ENCODE measurements around the gene MTMR11. TPM values are rescaled to one million over a fixed set of nuclear protein-coding genes. Genes with fewer than 3 reads are reported as not detected.

The MTMR11 gene
- total RNA-seq, 2 experiments from 2014 or later = 0.49 to 0.70 TPM

- H3K4me1 Mint-ChIP-seq (ENCODE audit: low read depth) = peaks cover 21% of the 10 kb centered on the region
- H3K27me3 Mint-ChIP-seq = no peaks in the 10 kb centered on the region
- H3K27me3 ChIP-seq (ENCODE audit: control insufficient read depth in 1 of 2, insufficient read depth in 2 of 2, low read length in 2 of 2) = no peaks in the 10 kb centered on the region
- no peak overlapping the region for H3K27ac ChIP-seq (ENCODE audit: low read depth in 1 of 2, low read length in 2 of 2)
- peaks cover 34% of the 10 kb centered on the region for H3K36me3 Mint-ChIP-seq (ENCODE audit: low read depth)
- peak; percentile 58 for ATAC-seq (ENCODE audit: poor library complexity)
- H3K9me3 Mint-ChIP-seq = no peaks in the 10 kb centered on the region
- no peak overlapping the region for H3K4me3 Mint-ChIP-seq
- no peaks in the 10 kb centered on the region for H3K9me3 ChIP-seq (ENCODE audit: control insufficient read depth in 1 of 2, insufficient read depth in 1 of 2, low read length in 2 of 2)
- peak in 2 of 14 experiments; percentile 11 to 45 for DNase-seq
- peak overlapping the region; percentile 35 for H3K27ac Mint-ChIP-seq
- TF ChIP-seq CTCF (IDR thresholded peaks at IDR 0.05) = no peak
- intact Hi-C loops (cut with DNase I, micrococcal nuclease) = no loop called here
- no peak overlapping the region for H3K4me3 ChIP-seq (ENCODE audit: low read length)
- H3K36me3 ChIP-seq (ENCODE audit: insufficient read depth, low read length) = peaks cover 31% of the 10 kb centered on the region
- H3K4me1 ChIP-seq (ENCODE audit: insufficient read depth, low read length) = peaks cover 3% of the 10 kb centered on the region
- ChIA-PET POLR2A (interaction anchor here (0.6 to 1.2 kb wide), 2 partner anchors 78 to 808 kb away, joined by 3 to 4 read pairs; a partner anchor contains a TSS), CTCF (no interaction called here)
Measured at GRCh38 chr1:149965440-149965839, 28.8 kb upstream of the MTMR11 start.

- no peaks in the 10 kb centered on the region for H3K9me3 Mint-ChIP-seq
- intact Hi-C loops (cut with DNase I, micrococcal nuclease) = loop anchor here (5.0 kb wide), 1 partner anchor 204 kb away; no protein-coding TSS in a partner anchor
- H3K4me3 Mint-ChIP-seq = no peak overlapping the region
- TF ChIP-seq CTCF (IDR thresholded peaks at IDR 0.05) = no peak
- Histone ChIP-seq H3K4me3 (ENCODE audit: low read length) (no peak overlapping the region), H3K27me3 (ENCODE audit: control insufficient read depth in 1 of 2, insufficient read depth in 2 of 2, low read length in 2 of 2) (no peaks in the 10 kb centered on the region), H3K4me1 (ENCODE audit: insufficient read depth, low read length) (peaks cover 3% of the 10 kb centered on the region), H3K9me3 (ENCODE audit: control insufficient read depth in 1 of 2, insufficient read depth in 1 of 2, low read length in 2 of 2) (no peaks in the 10 kb centered on the region), H3K36me3 (ENCODE audit: insufficient read depth, low read length) (peaks cover 29% of the 10 kb centered on the region), H3K27ac (ENCODE audit: low read depth in 1 of 2, low read length in 2 of 2) (no peak overlapping the region)
- DNase-seq (no peak), ATAC-seq (ENCODE audit: poor library complexity) (no peak)
- H3K4me1 Mint-ChIP-seq (ENCODE audit: low read depth) = peaks cover 21% of the 10 kb centered on the region
- POLR2A ChIA-PET = no interaction called here
- CTCF ChIA-PET = no interaction called here
- no peaks in the 10 kb centered on the region for H3K27me3 Mint-ChIP-seq
- H3K36me3 Mint-ChIP-seq (ENCODE audit: low read depth) = peaks cover 44% of the 10 kb centered on the region
- no peak overlapping the region for H3K27ac Mint-ChIP-seq
Measured at GRCh38 chr1:149963358-149963757, 26.7 kb upstream of the MTMR11 start.

- H3K27ac ChIP-seq (ENCODE audit: low read depth in 1 of 2, low read length in 2 of 2) = no peak overlapping the region
- ATAC-seq (ENCODE audit: poor library complexity) = no peak
- H3K36me3 ChIP-seq (ENCODE audit: insufficient read depth, low read length) = peaks cover 29% of the 10 kb centered on the region
- peaks cover 41% of the 10 kb centered on the region for H3K36me3 Mint-ChIP-seq (ENCODE audit: low read depth)
- no peaks in the 10 kb centered on the region for H3K9me3 ChIP-seq (ENCODE audit: control insufficient read depth in 1 of 2, insufficient read depth in 1 of 2, low read length in 2 of 2)
- TF ChIP-seq CTCF (IDR thresholded peaks at IDR 0.05) = no peak
- H3K27me3 ChIP-seq (ENCODE audit: control insufficient read depth in 1 of 2, insufficient read depth in 2 of 2, low read length in 2 of 2) = no peaks in the 10 kb centered on the region
- H3K4me1 ChIP-seq (ENCODE audit: insufficient read depth, low read length) = peaks cover 3% of the 10 kb centered on the region
- no peaks in the 10 kb centered on the region for H3K27me3 Mint-ChIP-seq
- peaks cover 21% of the 10 kb centered on the region for H3K4me1 Mint-ChIP-seq (ENCODE audit: low read depth)
- intact Hi-C loops (cut with DNase I, micrococcal nuclease) = loop anchor here (1.0 to 5.0 kb wide), 3 partner anchors 88 to 225 kb away; no protein-coding TSS in a partner anchor
- H3K9me3 Mint-ChIP-seq = no peaks in the 10 kb centered on the region
- no peak for DNase-seq
- no peak overlapping the region for H3K4me3 ChIP-seq (ENCODE audit: low read length)
- ChIA-PET CTCF (interaction anchor here (1.3 to 3.3 kb wide), 3 partner anchors 15 to 224 kb away, joined by 3 to 14 read pairs (median 14); no protein-coding TSS in a partner anchor), POLR2A (interaction anchor here (1.0 to 3.0 kb wide), 3 partner anchors 35 to 224 kb away, joined by 3 to 22 read pairs (median 3); a partner anchor contains a TSS)
- no peak overlapping the region for H3K27ac Mint-ChIP-seq
- no peak overlapping the region for H3K4me3 Mint-ChIP-seq
Measured at GRCh38 chr1:149962736-149963135, 26.1 kb upstream of the MTMR11 start.

Measured in CD4-positive, alpha-beta T cell (primary cell).